Stimulated activated CD4-positive, alpha-beta T cell treated with anti-CD3 and anti-CD28 coated beads, Interleukin-1b, Interleukin-23, amount 100 ng/mL, for 24 hours (primary cell): ENCODE data around the gene ODAD2.

ENCODE experiments used
- DNase-seq, 4 experiments: peaks; one replicate each; pipeline ENCODE4 v3.0.0-alpha.2; 2020; ENCODE audit warnings: low read depth in 4 of 4, low spot score in 1 of 4

The ODAD2 gene

GRCh38 chr10:27838901-27839300 lies 160.0 kb downstream of the ODAD2 start:
- no peak for DNase-seq

GRCh38 chr10:27838361-27838760 lies 160.5 kb downstream of the ODAD2 start:
- no peak for DNase-seq

GRCh38 chr10:27834476-27834875 lies 164.4 kb downstream of the ODAD2 start:
- no peak for DNase-seq

- no peak for DNase-seq
These were observed 165.1 kb downstream of the ODAD2 start for GRCh38 chr10:27833792-27834191.

- no peak for DNase-seq
These were observed 166.1 kb downstream of the ODAD2 start for GRCh38 chr10:27832826-27833225.

- DNase-seq = no peak
These were observed 172.5 kb downstream of the ODAD2 start for GRCh38 chr10:27826369-27826768.

GRCh38 chr10:27822301-27822700 lies 176.6 kb downstream of the ODAD2 start:
- DNase-seq = no peak

GRCh38 chr10:27820637-27821036 lies 178.2 kb downstream of the ODAD2 start:
- DNase-seq = no peak

GRCh38 chr10:27819781-27820531 lies 178.9 kb downstream of the ODAD2 start:
- no peak for DNase-seq

- no peak for DNase-seq
These were observed 182.6 kb downstream of the ODAD2 start for GRCh38 chr10:27816320-27816719.

- no peak for DNase-seq
These were observed 183.0 kb downstream of the ODAD2 start for GRCh38 chr10:27815846-27816245.

- DNase-seq = no peak
These were observed 183.6 kb downstream of the ODAD2 start for GRCh38 chr10:27815261-27815660.

GRCh38 chr10:27805180-27805579 lies 193.7 kb downstream of the ODAD2 start:
- DNase-seq = no peak

GRCh38 chr10:27804136-27804535 lies 194.7 kb downstream of the ODAD2 start:
- no peak for DNase-seq

- no peak for DNase-seq
These were observed 197.6 kb downstream of the ODAD2 start for GRCh38 chr10:27801171-27801785.

GRCh38 chr10:27799046-27799445 lies 199.8 kb downstream of the ODAD2 start:
- DNase-seq = no peak

- DNase-seq = no peak
These were observed 204.7 kb downstream of the ODAD2 start for GRCh38 chr10:27794157-27794556.

- DNase-seq = no peak
These were observed 206.7 kb downstream of the ODAD2 start for GRCh38 chr10:27792216-27792615.

- DNase-seq = no peak
These were observed 214.6 kb downstream of the ODAD2 start for GRCh38 chr10:27784272-27784671.

GRCh38 chr10:27783660-27784059 lies 215.2 kb downstream of the ODAD2 start:
- DNase-seq = peak in 2 of 4 experiments; percentile 6 to 8

GRCh38 chr10:27779462-27780015 lies 219.3 kb downstream of the ODAD2 start:
- DNase-seq = no peak

- no peak for DNase-seq
These were observed 224.0 kb downstream of the ODAD2 start for GRCh38 chr10:27774831-27775230.

GRCh38 chr10:27771231-27771630 lies 227.6 kb downstream of the ODAD2 start:
- DNase-seq = no peak
